Measurements from ENCODE around the gene HAPLN2. TPM values are rescaled to one million over a fixed set of nuclear protein-coding genes. Genes with fewer than 3 reads are reported as not detected.

The HAPLN2 gene
- total RNA-seq, 3 donors from 2014 or later = 0.28 TPM; not detected in 2

GRCh38 chr1:156590326-156591180 is 28.7 kb upstream of the HAPLN2 start:
- H3K4me1 ChIP-seq (ENCODE audit: low read depth) = peaks cover 11% of the 10 kb centered on the region
- DNase-seq = peak in 1 of 3 donors; percentile 20
- ATAC-seq = no peak
- no peak overlapping the region for H3K4me3 ChIP-seq
- TF ChIP-seq, protein P1, sequence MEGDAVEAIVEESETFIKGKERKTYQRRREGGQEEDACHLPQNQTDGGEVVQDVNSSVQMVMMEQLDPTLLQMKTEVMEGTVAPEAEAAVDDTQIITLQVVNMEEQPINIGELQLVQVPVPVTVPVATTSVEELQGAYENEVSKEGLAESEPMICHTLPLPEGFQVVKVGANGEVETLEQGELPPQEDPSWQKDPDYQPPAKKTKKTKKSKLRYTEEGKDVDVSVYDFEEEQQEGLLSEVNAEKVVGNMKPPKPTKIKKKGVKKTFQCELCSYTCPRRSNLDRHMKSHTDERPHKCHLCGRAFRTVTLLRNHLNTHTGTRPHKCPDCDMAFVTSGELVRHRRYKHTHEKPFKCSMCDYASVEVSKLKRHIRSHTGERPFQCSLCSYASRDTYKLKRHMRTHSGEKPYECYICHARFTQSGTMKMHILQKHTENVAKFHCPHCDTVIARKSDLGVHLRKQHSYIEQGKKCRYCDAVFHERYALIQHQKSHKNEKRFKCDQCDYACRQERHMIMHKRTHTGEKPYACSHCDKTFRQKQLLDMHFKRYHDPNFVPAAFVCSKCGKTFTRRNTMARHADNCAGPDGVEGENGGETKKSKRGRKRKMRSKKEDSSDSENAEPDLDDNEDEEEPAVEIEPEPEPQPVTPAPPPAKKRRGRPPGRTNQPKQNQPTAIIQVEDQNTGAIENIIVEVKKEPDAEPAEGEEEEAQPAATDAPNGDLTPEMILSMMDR (IDR thresholded peaks at IDR 0.05) = no peak
- no peaks in the 10 kb centered on the region for H3K36me3 ChIP-seq (ENCODE audit: low read depth)
- intact Hi-C loops (cut with DNase I, micrococcal nuclease) = no loop called here
- H3K9me3 ChIP-seq = no peaks in the 10 kb centered on the region

GRCh38 chr1:156591181-156591431 is 28.1 kb upstream of the HAPLN2 start:
- ATAC-seq = peak; percentile 30
- intact Hi-C loops (cut with DNase I, micrococcal nuclease) = no loop called here

DNA sequence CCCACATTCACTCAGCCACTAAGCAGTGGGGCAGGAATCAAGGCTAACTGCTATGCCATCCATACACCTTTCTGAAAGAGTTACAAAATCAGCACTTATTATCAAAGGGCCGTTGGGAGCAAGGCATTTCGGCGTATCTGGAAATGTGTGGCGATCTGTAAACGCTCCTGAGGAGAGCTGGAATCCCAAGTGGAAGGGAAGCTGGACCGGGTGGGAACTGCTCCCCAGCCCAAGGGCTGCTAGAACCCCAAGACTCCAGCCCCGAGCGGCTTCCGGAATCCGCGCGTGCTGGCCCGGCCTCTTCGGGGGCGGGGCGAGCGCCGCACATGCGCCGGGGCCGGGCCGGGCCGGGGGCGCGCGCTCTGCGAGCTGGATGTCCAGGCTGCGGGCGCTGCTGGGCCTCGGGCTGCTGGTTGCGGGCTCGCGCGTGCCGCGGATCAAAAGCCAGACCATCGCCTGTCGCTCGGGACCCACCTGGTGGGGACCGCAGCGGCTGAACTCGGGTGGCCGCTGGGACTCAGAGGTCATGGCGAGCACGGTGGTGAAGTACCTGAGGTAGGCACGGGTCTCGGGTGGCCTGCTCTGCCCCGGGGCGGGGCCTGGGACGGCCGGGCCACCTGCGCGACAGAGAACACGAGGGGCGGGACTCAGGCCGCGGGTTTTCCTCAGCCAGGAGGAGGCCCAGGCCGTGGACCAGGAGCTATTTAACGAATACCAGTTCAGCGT is 27.6 kb upstream of the HAPLN2 start, which contains the start of gene NAXE:
Gene NAXE, plus strand, starts transcription at position 345 of the 726 bp plus-strand sequence. Its CDS starts 29 bp downstream, at position 374.
- ATAC-seq (peak; percentile 96), DNase-seq (peak; percentile 81 to 87 (median 86))
- no peaks in the 10 kb centered on the region for H3K36me3 ChIP-seq (ENCODE audit: low read depth)
- TF ChIP-seq, protein P1 (IDR thresholded peaks at IDR 0.05) = no peak
- intact Hi-C loops (cut with DNase I, micrococcal nuclease) = no loop called here
- no peaks in the 10 kb centered on the region for H3K9me3 ChIP-seq
- peaks cover 11% of the 10 kb centered on the region for H3K4me1 ChIP-seq (ENCODE audit: low read depth)
- H3K4me3 ChIP-seq = peak within 1 kb of the TSS; percentile 27

More at GRCh38 chr1:156591181-156591431, 28.1 kb upstream of the HAPLN2 start:
- DNase-seq = peak in 1 of 3 donors; percentile 49
- H3K9me3 ChIP-seq = no peaks in the 10 kb centered on the region
- peaks cover 11% of the 10 kb centered on the region for H3K4me1 ChIP-seq (ENCODE audit: low read depth)
- no peaks in the 10 kb centered on the region for H3K36me3 ChIP-seq (ENCODE audit: low read depth)
- H3K4me3 ChIP-seq = peak overlapping the region; percentile 27
- TF ChIP-seq, protein P1 (IDR thresholded peaks at IDR 0.05) = no peak

DNA sequence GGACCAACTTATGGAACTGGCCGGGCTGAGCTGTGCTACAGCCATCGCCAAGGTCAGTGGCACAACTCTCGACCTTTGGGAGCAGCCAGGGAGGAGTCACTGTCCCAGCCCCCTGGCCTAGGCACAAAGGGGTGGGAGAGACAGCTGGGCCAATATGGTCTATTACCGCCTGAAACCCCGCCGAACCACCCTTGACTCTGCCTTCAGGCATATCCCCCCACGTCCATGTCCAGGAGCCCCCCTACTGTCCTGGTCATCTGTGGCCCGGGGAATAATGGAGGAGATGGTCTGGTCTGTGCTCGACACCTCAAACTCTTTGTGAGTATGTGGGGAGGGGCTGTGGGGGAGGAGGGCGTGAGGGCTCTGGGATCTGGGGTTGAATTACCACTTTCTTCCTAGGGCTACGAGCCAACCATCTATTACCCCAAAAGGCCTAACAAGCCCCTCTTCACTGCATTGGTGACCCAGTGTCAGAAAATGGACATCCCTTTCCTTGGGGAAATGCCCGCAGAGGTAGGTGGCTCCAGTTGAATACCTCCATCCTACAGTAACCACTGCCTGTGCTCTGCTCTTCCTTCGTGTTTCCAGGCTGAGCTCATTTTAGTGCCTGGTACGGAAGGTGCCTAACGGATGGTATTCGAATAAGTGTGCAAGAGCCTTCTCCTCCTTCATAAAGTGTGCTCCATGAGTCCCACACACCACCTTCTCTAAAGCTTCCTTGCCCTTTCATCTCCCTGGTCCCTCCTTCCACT is 26.9 kb upstream of the HAPLN2 start:
- ATAC-seq (no peak), DNase-seq (peak in 1 of 3 donors; percentile 8)
- TF ChIP-seq, protein P1 (IDR thresholded peaks at IDR 0.05) = no peak
- intact Hi-C loops (cut with DNase I, micrococcal nuclease) = no loop called here
- Histone ChIP-seq H3K36me3 (ENCODE audit: low read depth) (no peaks in the 10 kb centered on the region), H3K4me3 (peak overlapping the region; percentile 27), H3K4me1 (ENCODE audit: low read depth) (peaks cover 11% of the 10 kb centered on the region), H3K9me3 (no peaks in the 10 kb centered on the region)

DNA sequence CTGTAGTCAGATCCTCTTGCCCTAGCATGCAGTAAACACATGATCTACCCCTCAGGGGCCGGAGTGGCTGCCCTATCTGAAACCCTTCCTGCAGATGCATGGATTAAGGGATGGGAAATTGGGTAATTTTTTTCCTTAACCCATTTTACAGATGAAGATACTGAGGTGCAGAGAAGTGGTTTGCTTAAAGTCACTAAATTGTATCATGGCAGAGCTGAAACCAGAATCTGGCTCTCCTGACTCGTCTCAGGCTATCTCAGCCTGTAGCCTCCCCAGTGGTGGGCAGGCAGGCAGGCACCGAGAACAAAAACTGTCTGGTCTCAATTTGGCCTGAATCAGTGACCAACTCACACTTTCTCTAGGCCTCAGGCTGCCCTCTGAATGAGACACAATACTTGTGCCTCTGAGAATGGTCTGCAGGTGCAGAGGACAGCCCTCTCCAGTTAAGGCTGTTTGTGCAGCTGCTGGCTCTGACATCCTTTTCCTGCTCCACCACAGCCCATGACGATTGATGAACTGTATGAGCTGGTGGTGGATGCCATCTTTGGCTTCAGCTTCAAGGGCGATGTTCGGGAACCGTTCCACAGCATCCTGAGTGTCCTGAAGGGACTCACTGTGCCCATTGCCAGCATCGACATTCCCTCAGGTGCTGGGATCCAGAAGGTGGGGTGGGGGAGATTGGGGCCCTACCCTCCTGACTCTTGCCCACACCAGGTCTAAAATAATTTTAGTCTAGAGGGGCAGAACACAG is 26.1 kb upstream of the HAPLN2 start:
- ATAC-seq (no peak), DNase-seq (peak in 1 of 3 donors; percentile 16)
- no peaks in the 10 kb centered on the region for H3K36me3 ChIP-seq (ENCODE audit: low read depth)
- no peak overlapping the region for H3K4me3 ChIP-seq
- peaks cover 11% of the 10 kb centered on the region for H3K4me1 ChIP-seq (ENCODE audit: low read depth)
- intact Hi-C loops (cut with DNase I, micrococcal nuclease) = no loop called here
- H3K9me3 ChIP-seq = no peaks in the 10 kb centered on the region
- TF ChIP-seq, protein P1 (IDR thresholded peaks at IDR 0.05) = no peak
